GM19023 (cell line): Measurements from ENCODE around the gene BANF1.
"Not testable (repeated sequence)": the region's sequence is repeated elsewhere in the genome, so short reads cannot be mapped to it uniquely, and the experiment has no call there.

ENCODE experiments used
- ATAC-seq: cut with Tn5 transposase; IDR thresholded peaks from one replicate; pipeline ENCODE4 v1.9.1; 2021; ENCODE audit warnings: mild to moderate bottlenecking, moderate library complexity; ENCODE audit not compliant: unreplicated experiment

The BANF1 gene

DNA sequence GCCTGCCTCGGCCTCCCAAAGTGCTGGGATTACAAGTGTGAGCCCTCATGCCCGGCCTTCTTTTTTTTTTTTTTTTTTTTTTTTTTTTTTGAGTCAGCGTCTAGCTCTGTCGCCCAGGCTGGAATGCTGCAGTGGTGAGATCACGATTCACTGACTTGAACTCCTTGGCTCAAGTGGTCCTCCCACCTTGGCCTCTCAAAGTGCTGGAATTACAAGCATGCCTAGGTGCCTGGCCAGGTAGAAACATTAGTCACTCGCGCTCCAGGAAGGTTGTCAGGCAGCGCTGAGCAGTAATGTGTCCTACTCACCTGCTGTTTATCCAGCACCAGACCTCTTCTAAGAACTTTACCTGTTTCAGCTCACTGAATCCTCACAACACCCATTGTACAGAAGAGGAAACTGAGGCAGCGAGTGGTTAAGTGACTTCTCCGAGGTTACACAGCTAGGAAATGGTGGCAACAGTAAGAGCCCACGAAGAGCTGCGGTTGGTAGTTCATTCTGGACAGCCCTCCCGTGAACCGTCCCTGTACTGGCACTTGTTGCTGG, 9.0 kb downstream of the BANF1 start:
- no peak for ATAC-seq

DNA sequence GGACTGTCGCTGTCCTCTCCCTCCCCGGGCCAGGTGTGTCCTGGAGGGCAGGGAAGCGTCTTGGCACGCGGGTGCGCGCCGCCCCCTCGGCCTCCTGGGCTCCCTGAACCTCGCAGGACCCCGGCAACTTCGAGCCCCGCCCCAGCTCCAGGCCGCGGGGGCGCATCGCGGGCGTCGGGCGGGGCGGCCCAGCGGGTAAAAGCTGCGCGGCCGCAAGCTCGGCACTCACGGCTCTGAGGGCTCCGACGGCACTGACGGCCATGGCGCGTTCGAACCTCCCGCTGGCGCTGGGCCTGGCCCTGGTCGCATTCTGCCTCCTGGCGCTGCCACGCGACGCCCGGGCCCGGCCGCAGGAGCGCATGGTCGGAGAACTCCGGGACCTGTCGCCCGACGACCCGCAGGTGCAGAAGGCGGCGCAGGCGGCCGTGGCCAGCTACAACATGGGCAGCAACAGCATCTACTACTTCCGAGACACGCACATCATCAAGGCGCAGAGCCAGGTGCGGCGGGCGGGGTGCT, 9.5 kb downstream of the BANF1 start, which contains the start of gene CST6:
Gene CST6, plus strand, starts transcription at position 224 of the 519 bp plus-strand sequence. Its CDS starts 37 bp downstream, at position 261.
- no peak for ATAC-seq

DNA sequence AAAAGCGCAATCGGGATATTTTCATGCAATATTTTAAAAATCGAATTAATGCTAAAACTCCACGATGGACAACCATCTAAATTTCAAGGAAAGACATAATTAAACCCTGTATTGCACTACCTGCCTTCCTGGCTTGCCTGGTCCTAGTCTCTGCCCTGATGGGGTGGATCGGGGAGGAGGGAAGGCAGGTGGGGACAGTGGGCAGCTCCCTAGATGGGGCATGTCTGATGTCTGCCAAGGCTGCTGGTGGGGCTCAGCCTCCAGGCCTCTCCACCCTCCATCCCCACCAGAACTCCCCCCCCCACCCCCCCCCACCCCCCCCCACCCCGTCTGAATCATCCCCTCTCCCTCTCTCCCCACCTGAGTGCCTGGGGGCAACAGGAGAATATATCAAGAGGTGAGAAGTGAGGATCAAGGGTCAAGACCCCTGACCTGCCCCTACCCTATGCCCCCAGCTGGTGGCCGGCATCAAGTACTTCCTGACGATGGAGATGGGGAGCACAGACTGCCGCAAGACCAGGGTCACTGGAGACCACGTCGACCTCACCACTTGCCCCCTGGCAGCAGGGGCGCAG, 10.2 kb downstream of the BANF1 start:
- no peak for ATAC-seq

DNA sequence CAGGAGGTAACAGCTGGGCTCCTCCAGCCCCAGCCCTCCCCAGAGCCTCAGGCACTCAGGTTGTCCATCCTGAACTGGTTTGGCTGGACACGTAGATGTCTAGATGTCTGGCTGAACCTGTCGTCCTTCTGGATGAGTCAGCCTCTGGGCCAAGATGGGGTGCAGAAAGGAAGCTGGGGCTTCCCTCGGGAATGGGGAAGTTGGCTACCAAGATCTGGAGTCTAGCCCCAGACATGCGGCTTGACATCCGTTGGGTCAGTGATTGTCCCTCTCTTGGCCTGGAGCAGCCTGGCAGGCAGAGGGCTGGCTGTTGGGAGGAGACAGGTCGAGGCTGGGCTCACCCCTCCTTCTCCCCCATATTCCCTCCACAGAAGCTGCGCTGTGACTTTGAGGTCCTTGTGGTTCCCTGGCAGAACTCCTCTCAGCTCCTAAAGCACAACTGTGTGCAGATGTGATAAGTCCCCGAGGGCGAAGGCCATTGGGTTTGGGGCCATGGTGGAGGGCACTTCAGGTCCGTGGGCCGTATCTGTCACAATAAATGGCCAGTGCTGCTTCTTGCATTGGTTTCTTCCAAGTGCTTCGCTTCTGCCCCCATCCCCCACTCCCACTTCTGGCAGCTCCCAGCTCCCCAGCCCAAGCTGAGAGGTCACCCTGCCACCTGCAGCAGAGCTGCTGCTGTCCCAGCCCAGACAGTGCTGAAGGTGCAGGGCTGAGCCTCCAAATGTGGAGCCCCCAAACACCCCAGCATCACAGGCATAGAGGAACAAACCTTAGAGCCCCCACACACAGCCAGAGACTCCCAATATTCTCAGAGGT, 10.9 kb downstream of the BANF1 start:
- no peak for ATAC-seq

DNA sequence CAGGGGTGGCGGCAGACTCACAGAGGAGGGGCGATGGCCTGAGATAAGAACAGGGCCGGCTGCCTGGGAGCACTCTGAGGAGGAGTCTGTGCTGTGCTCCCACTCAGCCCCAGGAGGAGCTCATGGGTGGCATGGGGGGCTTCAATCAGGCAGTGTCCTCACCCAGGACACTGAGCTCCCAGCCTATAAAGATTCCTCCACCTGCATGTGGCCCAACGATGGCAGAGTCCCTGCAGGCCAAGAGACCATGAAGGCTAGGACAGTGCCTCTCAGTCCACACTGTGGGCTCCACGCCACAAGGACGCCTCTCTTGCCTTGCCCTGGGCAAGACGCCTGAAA, 11.4 kb downstream of the BANF1 start:
- ATAC-seq: no peak

DNA sequence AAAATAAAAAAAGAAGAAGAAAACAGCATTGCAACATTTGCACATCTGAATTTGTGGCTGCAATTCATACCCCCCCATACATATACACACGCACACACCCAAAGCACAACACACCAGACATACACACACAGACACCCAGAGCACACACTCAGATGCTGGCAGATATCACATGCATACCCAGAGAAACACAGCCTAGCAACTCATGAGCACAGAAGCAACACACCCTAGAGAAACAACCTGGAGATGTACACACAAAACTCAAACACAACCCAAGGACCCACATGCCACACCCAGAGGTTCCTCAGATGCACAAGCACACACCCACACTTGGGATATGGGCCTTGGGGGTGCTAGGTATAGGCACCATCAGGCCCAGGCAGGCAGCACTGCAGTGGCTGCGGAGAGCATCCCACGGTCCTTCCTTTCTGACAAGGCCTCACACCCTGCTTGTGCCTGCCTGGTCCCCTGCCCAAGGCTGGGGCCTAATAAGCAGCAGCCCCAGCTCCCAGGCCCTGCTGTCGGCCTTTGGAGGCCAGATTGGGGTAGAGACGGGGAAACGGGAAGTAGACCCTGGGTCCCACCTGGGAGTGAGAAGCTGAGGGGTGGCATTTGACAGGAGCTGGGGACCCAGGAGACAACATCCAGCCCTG, 12.6 kb downstream of the BANF1 start:
- ATAC-seq: no peak

DNA sequence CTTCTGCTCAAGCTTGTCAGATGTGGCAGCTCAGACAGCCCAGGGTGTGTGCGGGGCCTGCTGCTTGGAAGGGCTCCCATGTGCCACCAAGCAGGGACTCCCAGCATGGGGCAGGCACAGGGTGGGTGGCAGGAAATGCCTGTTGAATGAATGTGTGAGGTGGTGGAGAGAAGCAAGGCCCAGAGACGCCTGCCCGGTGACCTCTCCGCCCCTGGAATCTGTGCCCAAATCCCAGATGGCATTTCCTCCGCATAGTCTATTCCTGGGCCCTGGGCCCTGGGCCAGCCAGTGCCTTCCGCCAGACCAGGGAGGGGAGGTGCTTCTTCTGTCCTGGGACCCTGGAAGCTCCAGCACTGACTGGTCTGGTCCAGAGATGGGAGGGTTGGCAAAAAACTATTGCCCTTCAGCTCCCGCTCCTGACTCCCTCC, 13.2 kb downstream of the BANF1 start:
- ATAC-seq: no peak

DNA sequence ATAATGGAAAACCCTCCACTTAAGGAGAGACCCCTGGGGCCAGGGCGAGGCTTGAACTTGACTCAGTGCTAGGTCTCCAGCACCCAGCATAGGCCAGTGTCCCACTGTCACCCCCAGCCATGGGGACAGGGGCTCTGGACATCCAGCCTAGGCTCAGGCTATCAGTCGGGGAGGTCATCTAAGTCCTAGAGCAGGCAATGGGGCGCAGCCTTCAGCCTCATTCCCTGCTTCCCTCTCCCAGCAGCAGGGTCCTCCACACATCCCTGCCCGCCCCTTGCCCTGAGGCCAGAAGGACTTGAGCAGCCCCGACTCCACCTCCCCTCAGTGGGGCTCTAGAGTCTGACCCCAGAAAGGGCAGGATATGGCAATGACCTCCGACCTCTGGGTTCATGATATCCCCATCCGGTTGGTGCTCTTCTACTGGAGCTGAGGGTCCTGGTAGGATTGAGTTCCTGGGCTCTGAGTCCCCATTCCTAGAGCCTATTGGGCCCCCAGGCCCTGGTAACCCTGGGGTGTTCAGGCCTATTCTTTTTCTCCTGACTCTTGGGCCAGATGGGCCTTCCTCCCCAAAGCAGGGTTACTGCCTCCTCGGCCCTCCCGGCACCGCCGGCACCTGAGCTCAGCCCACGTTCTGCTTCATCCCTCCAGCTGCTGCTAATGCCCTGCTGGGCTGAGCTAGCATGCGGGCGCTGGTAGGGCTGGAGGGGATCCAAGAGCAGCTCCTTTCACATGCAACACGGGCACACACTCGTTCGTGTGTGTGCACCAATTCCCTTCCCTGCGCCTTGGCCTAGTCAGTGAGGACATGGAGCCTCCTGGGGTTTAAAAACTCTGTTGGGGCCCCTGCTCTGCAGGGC, 13.9 kb downstream of the BANF1 start:
- no peak for ATAC-seq

DNA sequence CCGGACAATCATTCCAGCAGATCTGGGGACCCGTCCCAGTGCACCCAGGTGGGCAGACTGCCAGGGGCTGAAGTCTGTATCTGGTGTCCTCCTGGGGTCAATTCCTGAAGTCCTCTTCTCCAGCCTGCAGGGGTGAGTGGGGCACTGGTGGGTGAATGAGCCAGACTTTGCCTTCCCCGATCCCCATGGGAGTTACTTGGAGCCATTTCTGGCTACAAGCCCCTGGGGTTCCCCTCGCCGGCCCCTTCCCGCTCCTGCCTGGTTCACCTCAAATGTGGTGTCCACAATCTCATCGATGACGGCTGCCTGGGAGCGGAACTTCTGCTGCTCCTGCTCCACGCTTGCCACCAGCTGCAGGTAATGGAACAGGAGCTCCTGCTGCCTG, 14.5 kb downstream of the BANF1 start:
- ATAC-seq: no peak

DNA sequence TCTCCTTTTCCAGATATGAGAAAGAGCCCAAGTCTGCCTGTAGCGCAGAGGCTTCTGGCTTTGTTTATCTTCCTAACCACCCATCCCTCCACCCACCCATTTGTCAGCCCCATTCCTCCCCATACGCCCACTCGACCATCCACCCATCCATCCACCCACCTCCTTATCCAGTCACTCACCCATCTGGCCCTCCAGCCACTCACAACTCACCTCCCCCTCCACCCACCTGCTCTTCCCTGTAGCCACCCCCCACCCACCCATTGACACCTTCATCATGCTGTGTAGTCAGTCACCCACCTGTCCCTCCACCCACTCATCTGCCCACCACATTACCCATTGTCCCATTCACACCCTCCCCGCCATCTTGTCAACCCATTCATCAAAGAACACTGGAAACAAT, 15.0 kb downstream of the BANF1 start:
- no peak for ATAC-seq

DNA sequence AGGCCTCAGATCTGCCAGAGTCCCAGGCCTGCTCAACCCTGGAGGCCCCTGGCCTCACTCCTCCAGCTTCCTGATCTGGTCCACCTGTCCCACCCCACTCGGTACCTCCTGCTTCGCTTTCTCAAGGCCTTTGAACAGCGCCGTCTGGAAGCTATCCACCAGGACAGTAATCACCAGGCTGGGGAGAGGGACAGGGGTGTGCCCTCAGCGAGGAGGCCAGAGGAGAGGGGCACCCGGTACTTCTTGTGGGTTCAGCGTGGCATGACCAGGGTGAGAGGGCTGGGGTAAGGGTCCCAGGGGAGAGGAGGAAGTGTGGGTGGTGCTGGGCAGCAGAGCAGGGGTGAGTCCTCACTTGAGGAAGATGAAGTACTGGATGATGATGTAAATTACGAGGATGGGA, 17.9 kb downstream of the BANF1 start:
- ATAC-seq: no peak

DNA sequence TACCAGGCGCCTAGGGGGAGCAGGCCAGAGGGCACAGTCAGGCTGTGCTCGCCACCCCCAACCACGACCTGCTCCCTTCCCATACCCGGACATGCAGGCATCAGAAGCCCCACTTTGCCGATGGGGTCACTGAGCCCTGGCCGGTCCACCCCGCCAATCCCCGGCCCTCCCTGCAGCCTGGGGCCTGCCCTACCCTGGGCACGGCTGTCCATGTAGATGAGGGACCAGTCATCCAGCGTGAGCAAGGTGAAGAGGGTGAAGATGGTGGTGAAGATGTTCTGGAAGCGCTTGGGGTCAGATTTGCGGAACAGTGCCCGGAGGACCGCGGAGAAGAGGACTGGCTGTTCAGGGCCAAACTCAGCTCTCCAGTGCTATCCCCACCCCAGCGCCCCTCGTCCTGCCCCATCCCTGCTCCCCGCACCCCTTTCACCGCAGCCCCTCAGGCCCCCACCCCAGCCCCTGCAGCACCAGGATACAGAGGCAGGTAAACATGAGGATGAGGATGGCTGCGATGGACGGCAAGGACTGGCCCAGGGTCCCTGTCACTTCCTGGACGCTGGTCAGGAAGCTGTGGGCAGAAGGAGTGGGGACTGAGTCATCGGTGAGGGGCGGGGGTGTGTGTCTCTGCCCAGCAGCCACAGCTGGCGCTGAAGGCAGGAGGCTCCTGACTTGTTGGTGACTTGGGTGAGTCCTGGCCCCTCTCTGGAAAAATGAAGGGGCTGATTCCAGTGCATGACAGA, 18.5 kb downstream of the BANF1 start:
- ATAC-seq: no peak

DNA sequence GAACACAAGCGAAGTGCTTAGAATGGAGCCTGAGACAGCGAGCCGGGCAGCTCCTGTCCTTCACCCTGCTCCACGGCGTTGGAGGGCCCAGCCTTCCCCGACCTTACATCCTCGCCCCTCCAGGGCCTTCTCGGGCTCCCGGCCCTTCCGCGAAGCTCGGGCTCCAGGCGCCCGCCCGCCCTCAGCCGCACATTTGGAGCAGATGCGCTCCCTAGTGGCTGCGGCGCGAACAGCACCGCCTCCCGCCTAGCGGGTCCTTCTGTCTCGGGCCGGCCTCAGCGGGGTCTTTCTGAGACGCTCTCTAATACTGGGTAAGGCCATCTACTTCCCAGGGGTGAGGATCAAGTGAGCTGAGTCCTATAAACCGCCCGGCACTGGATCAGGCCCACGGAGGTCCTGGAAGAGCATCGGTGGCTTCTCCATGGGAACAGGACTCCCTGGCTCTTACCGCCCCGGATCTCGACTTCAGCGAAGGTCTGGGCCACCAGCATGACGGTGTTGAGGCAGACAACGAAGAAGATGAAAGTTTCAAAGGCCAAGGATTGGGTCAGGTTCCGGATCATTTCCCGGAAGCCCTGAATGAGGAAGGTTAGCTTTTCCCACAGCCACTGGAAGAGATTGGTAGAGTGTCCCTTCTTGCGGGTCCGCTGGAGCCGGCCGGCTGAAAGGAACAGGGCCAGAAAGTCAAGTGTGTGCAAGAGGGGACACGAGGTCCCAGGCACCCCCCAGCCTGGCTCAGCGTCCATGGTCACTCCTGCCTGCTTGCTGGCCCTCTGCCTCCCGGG, 20.3 kb downstream of the BANF1 start:
- ATAC-seq: peak; percentile 60

DNA sequence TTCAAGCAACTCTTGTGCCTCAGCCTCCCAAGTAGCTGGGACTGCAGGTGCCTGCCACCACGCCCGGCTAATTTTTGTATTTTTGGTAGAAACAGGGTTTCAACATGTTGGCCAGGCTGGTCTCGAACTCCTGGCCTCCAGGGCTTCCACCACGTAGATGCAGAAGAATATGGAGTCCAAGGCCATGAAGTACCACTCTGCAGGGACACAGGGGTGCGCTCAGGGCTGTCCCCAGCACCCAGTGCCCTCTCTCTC, 20.8 kb downstream of the BANF1 start:
- not testable (repeated sequence) for ATAC-seq

DNA sequence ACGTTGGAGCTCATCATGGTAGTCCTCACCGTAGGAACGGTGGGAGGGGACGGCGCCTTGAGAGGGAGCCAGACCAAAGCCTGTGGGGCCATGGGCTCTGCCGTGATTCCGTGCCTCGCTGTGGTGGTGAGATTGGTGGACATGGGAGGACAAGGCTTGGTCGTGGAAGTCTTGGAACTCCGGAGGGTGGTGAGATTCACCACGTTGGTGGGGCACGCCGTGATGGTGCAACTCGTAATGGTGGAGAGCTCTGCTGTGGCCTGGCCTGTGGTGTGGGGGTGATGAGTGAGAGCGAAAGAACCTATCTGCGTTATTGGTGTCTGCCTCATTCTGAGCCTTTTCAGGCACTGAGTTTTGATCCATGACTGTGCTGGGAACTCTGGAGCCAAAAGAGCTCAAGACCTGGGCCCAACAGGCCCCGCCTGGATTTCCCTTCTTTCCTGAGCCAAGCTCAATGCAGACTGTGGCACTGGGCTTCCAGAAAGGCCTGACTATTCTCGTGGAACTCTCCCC, 23.8 kb downstream of the BANF1 start, which contains the start of gene CATSPER1:
Gene CATSPER1, minus strand, starts transcription at position 463 of the 513 bp plus-strand sequence. Its CDS starts 100 bp downstream, at position 363.
- no peak for ATAC-seq

DNA sequence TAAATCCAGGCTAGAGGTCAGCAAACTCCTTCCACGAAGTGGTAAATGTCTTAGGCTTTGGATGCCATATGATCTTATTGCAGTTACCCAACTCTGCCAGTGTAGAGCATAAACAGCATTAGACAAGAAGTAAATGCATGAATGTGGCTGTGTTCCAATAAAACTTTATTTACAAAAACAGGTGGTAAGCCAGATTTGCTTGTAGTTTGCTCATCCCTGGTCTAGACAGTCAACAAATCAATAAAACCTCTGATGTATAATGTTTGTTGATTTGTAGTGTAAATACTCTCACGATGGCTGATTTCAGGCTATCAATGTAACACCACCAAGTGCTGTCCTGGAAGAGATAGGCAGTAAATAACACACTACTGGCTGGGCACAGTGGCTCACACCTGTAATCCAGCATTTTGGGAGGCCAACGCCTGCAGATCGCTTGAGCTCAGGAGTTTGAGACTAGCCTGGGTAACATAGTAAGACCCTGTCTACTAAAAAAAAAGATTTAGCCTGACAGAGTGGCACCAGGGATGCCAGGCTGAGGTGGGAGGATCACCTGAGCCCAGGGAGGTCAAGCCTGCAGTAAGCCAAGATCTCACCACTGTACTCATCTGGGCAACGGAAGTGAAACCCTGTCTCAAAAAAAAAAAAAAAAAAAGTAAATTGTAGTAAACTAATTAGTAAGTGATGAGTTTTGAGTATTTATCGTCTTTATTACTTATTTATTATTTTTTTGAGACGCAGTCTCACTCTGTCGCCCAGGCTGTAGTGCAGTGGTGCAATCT, 30.8 kb downstream of the BANF1 start:
- no peak for ATAC-seq

DNA sequence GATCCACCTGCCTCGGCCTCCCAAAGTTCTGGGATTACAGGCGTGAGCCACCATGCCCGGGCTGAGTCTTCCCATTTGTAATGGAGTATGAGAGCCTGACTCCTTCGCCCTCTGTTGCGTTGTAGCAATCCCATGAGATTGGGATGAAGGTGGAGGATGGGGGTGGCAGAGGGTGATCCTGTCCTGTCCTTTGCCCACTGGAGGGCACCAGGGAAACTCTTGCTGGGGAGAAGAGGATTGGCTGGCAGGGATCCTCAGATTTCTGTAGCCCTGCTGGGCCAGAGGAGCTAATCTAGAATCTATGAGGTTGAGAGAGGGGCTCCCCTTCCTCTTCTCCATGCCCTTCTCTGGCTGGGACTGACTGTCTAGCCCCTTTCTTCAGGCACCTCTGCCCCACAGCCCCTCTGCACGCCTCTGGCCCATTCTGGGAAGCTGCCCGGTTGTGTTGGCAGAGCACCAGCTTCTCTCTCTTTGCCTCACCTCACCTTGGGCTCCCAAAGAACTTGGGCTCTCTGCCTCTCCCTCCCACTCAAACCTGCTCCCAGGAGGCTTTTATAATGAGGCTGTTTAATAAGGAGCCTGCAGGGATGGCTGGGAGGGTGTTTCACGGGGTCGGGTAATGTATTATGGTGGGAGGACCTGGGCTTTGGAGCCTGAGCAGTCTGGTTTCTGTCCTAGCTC, 33.5 kb downstream of the BANF1 start:
- ATAC-seq: no peak

DNA sequence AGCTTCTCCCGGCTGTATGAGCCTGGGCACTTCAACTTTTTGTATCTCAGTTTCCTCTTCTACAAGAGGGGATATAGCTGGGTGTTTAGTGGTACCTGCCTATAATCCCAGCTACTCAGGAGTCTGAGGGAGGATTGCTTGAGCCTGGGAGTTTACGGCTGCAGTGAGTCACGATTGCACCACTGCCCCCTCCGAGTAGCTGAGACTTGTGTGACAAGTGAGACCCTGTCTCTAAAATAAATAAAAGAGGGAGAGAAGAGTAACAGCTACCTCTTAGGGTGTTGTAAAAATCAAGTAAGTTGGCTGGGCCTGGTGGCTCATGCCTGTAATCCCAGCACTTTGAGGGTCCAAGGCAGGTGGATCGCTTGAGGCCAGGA, 34.0 kb downstream of the BANF1 start:
- ATAC-seq: no peak
